SK-N-SH treated with all-trans-retinoic acid at 6 μM for 48 hours (cell line): ENCODE results near the gene PTDSS2.

Experiments used
- CSDC2 ChIP-seq: fragments of 250-450 bp; sonication (Bioruptor Pico); IDR thresholded peaks from 2 replicates; pipeline ENCODE4 v1.5.0; 2020; ENCODE audit warnings: mild to moderate bottlenecking, moderate library complexity
- PPARA ChIP-seq: fragments of 250-450 bp; sonication (Bioruptor Pico); IDR thresholded peaks from 2 replicates; pipeline ENCODE4 v1.5.0; 2020; ENCODE audit warnings: mild to moderate bottlenecking, borderline replicate concordance
- RARB ChIP-seq: fragments of 250-450 bp; sonication (Bioruptor Pico); IDR thresholded peaks from 2 replicates; pipeline ENCODE4 v1.8.0; 2021; ENCODE audit warnings: mild to moderate bottlenecking, moderate library complexity
- ZNF565 ChIP-seq: fragments of 450-650 bp; formaldehyde crosslinking; conservative IDR thresholded peaks from 2 replicates; pipeline ENCODE4 v1.5.0; 2020; ENCODE audit warnings: low read depth, mild to moderate bottlenecking, moderate library complexity
- TF ChIP-seq, protein P1 (sequence below): fragments of 250-450 bp; sonication (Bioruptor Pico); IDR thresholded peaks from 2 replicates; pipeline ENCODE4 v1.8.0; 2020; ENCODE audit warnings: mild to moderate bottlenecking, moderate library complexity, borderline replicate concordance
- TF ChIP-seq, protein P2 (sequence below): fragments of 250-450 bp; sonication (Bioruptor Pico); IDR thresholded peaks from 2 replicates; pipeline ENCODE4 v1.5.1; 2021; ENCODE audit warnings: mild to moderate bottlenecking, moderate library complexity

DNA sequence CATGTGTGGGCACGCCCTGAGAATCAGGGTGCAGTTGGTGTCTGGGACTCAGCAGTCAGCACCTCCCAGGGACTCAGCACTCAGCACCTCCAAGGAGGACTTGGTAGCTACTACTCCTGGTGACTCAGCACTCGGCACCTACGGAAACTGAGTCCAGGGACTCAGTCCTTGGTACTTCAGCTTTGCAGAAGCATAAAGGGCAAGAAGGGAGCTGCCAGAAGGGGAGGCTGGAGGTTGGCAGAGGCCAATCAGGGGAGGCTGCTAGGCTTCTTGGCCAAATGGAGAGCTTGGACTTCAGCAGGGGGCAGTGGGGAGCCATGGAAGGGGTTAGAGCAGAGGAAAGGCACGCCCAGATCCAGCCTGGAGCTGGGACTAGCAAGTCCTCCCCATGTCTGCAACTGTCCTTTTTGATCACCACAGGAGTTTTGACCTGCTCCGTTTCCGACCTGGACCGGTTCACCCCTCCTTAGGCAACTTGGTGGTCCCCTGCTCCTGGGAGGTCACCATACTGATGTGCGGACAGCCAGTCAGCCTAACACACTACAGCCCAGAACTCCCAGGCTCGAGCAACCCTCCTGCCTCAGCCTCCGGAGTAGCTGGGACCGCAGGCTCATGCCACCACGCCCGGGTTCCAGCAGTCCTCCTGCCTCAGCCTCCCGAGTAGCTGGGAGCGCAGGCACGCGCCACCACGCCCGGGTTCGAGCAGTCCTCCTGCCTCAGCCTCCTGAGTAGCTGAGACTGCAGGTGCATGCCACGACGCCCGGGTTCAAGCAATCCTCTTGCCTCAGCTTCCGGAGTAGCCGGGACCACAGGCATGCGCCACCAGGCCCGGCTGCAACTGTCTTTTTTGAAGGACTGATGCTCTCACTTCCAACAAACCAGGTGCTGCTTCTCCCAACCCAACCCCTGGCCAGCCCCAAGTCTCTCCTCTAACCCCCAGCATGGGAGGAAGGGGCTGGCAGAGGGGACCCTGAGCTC, 9.7 kb upstream of the PTDSS2 start:
- TF ChIP-seq RARB (CRISPR knock-in tag), result no peak
- TF ChIP-seq, protein P1, sequence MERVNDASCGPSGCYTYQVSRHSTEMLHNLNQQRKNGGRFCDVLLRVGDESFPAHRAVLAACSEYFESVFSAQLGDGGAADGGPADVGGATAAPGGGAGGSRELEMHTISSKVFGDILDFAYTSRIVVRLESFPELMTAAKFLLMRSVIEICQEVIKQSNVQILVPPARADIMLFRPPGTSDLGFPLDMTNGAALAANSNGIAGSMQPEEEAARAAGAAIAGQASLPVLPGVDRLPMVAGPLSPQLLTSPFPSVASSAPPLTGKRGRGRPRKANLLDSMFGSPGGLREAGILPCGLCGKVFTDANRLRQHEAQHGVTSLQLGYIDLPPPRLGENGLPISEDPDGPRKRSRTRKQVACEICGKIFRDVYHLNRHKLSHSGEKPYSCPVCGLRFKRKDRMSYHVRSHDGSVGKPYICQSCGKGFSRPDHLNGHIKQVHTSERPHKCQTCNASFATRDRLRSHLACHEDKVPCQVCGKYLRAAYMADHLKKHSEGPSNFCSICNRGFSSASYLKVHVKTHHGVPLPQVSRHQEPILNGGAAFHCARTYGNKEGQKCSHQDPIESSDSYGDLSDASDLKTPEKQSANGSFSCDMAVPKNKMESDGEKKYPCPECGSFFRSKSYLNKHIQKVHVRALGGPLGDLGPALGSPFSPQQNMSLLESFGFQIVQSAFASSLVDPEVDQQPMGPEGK (CRISPR knock-in tag), result no peak
- TF ChIP-seq ZNF565, result no peak
- no peak for TF ChIP-seq PPARA (CRISPR knock-in tag)
- TF ChIP-seq, protein P2, sequence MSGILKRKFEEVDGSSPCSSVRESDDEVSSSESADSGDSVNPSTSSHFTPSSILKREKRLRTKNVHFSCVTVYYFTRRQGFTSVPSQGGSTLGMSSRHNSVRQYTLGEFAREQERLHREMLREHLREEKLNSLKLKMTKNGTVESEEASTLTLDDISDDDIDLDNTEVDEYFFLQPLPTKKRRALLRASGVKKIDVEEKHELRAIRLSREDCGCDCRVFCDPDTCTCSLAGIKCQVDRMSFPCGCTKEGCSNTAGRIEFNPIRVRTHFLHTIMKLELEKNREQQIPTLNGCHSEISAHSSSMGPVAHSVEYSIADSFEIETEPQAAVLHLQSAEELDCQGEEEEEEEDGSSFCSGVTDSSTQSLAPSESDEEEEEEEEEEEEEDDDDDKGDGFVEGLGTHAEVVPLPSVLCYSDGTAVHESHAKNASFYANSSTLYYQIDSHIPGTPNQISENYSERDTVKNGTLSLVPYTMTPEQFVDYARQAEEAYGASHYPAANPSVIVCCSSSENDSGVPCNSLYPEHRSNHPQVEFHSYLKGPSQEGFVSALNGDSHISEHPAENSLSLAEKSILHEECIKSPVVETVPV (CRISPR knock-in tag), result no peak
- TF ChIP-seq CSDC2, result no peak
